GM12878 (cell line): ENCODE measurements around the gene GPC3. TPM values are rescaled to one million over a fixed set of nuclear protein-coding genes. Genes with fewer than 3 reads are reported as not detected.

Source experiments
- ATAC-seq: fragments of 200-7000 bp; cut with Tn5 transposase; 3 replicates; pipeline ENCODE4 v1.9.1; 2020; ENCODE audit warnings: mild to moderate bottlenecking, moderate library complexity
- BruUV-seq: library from RNA; stranded (reverse); fragments of 400-500 nt; replicated peaks from 2 replicates; lab custom pipeline; 2021; lab: Mats Ljungman, UMichigan
- CTCF ChIA-PET: fragments of 300-600 bp; sonication (Branson Sonifier 250); formaldehyde crosslinking; extraction: SDS; loops from one replicate; lab custom pipeline; 2021; ENCODE audit warnings: inconsistent platforms; lab: Yijun Ruan, JAX
- POLR2A ChIA-PET: fragments of 350-600 bp; formaldehyde crosslinking; extraction: SDS; loops from one replicate; lab custom pipeline; 2021; ENCODE audit warnings: inconsistent platforms; lab: Charles Lee
- RAD21 ChIA-PET: fragments of 300-600 bp; sonication (Branson Sonifier 250); formaldehyde crosslinking; loops from one replicate; lab custom pipeline; 2023; ENCODE audit warnings: antibody characterized with exemption; ENCODE audit not compliant: unreplicated experiment; lab: Charles Lee
- SMC1A ChIA-PET: fragments of 300-600 bp; sonication (Branson Sonifier 250); formaldehyde crosslinking; loops from one replicate; lab custom pipeline; 2023; ENCODE audit not compliant: unreplicated experiment, uncharacterized antibody; lab: Charles Lee
- DNase-seq: peaks from one replicate; pipeline ENCODE4 v3.0.0-alpha.2; 2011; ENCODE audit warnings: low read depth, low spot score
- FAIRE-seq: peaks from 3 replicates; lab custom pipeline; 2011; peaks lifted over from hg19 to GRCh38; lab: Jason Lieb, UNC
- H2AFZ ChIP-seq: 2 replicates; pipeline ENCODE4 v1.6.0; 2011; ENCODE audit warnings: low read depth, low read length, control low read depth; ENCODE audit not compliant: control insufficient read depth
- H3K27ac ChIP-seq: 2 replicates; pipeline ENCODE4 v1.5.1; 2011; ENCODE audit warnings: control low read depth; ENCODE audit not compliant: control insufficient read depth, insufficient read depth
- H3K27me3 ChIP-seq, 2 experiments: replicated peaks in 1 of 2; 2 replicates each; pipeline versions ENCODE4 v1.6.0 to v1.6.1; 2011; ENCODE audit warnings: low read length in 1 of 2; ENCODE audit not compliant: control insufficient read depth in 2 of 2, insufficient read depth in 2 of 2
- H3K36me3 ChIP-seq, 2 experiments: 2 replicates each; pipeline ENCODE4 v1.5.1; 2011; ENCODE audit warnings: low read length in 1 of 2; ENCODE audit not compliant: control insufficient read depth in 2 of 2, insufficient read depth in 2 of 2
- H3K4me1 ChIP-seq: 2 replicates; pipeline ENCODE4 v1.6.1; 2011; ENCODE audit warnings: mild to moderate bottlenecking, low read length, moderate library complexity, mixed read lengths; ENCODE audit not compliant: control insufficient read depth, insufficient read depth
- H3K4me2 ChIP-seq: 2 replicates; pipeline ENCODE4 v1.6.0; 2011; ENCODE audit warnings: control low read depth; ENCODE audit not compliant: control insufficient read depth, insufficient read depth
- H3K4me3 ChIP-seq: fragments of 200-600 bp; sonication (generic); 2 replicates; pipeline ENCODE4 v1.5.1; 2016
- H3K79me2 ChIP-seq: 2 replicates; pipeline ENCODE4 v1.6.0; 2011; ENCODE audit warnings: low read length; ENCODE audit not compliant: control insufficient read depth, insufficient read depth
- H3K9ac ChIP-seq: 2 replicates; pipeline ENCODE4 v1.8.0; 2011; ENCODE audit warnings: low read length, control low read depth, mixed read lengths; ENCODE audit not compliant: control insufficient read depth, insufficient read depth
- H3K9me3 ChIP-seq: replicated peaks from 3 replicates; pipeline ENCODE4 v1.5.1; 2011; ENCODE audit warnings: mild to moderate bottlenecking, low read length; ENCODE audit not compliant: control insufficient read depth, insufficient read depth
- H4K20me1 ChIP-seq: 2 replicates; pipeline ENCODE4 v1.6.0; 2011; ENCODE audit not compliant: control insufficient read depth, insufficient read depth
- ATF7 ChIP-seq: fragments of 450-650 bp; IDR thresholded peaks from 2 replicates; pipeline ENCODE4 v1.6.1; 2016; ENCODE audit warnings: low read depth, mild to moderate bottlenecking
- BCL11A ChIP-seq: IDR thresholded peaks from 2 replicates; pipeline ENCODE4 v1.6.1; 2011; ENCODE audit warnings: low read depth, low read length
- FOXM1 ChIP-seq: IDR thresholded peaks from 2 replicates; pipeline ENCODE4 v1.6.1; 2012; ENCODE audit warnings: low read depth, mild to moderate bottlenecking, inconsistent platforms, low read length, moderate library complexity
- IRF5 ChIP-seq: fragments of 450-650 bp; IDR thresholded peaks from 2 replicates; pipeline ENCODE4 v1.6.1; 2017; ENCODE audit warnings: borderline replicate concordance
- MYB ChIP-seq: fragments of 150-350 bp; IDR thresholded peaks from 2 replicates; pipeline ENCODE4 v1.6.1; 2014; ENCODE audit warnings: mild to moderate bottlenecking, low read depth, low read length, borderline replicate concordance
- NBN ChIP-seq: fragments of 450-650 bp; IDR thresholded peaks from 2 replicates; pipeline ENCODE4 v1.6.1; 2016
- PAX5 ChIP-seq: IDR thresholded peaks from 2 replicates; pipeline ENCODE4 v1.6.1; 2011; ENCODE audit warnings: low read depth, low read length, borderline replicate concordance
- SREBF2 ChIP-seq: IDR thresholded peaks from 2 replicates; pipeline ENCODE4 v1.6.1; 2012; ENCODE audit warnings: mild to moderate bottlenecking, low read length
- WGBS: methylation state at CpG from one replicate; pipeline ENCODE4 v1.1.6; 2016; ENCODE audit warnings: low lambda C conversion rate; ENCODE audit not compliant: insufficient replicate concordance, insufficient coverage; ENCODE audit errors: missing lambda C conversion rate; 5-methylcytosine and 5-hydroxymethylcytosine counted together
- in situ Hi-C: fragments of 300-500 bp; cut with MboI; formaldehyde crosslinking; loops from 9 replicates; pipeline ENCODE4 v1.14.3; 2018; ENCODE audit warnings: mixed read lengths
- intact Hi-C: fragments of 100-400 bp; cut with micrococcal nuclease; formaldehyde crosslinking; loops from one replicate; pipeline ENCODE4 v1.14.2; 2022; ENCODE audit not compliant: unreplicated experiment
- polyA plus RNA-seq, 11 experiments: library from polyadenylated mRNA; depleted of rRNA in 4 of 11; unstranded in 6 of 11; stranded (reverse) in 5 of 11; fragments of >200 nt; fragmentation: Nextera tagmentation in 4 of 11; fragmentation: Illumina TruSeq in 1 of 11; extraction: Ambion mirVana in 4 of 11; extraction: Trizol in 1 of 11; gene quantifications; 1 replicate in 1 of 11; 2 replicates in 10 of 11; pipeline versions ENCODE4 v1.2.1 to v1.2.3, GENCODE V29; 2011 to 2016; ENCODE audit warnings: inconsistent platforms in 2 of 11, missing spikeins in 2 of 11, low read depth in 1 of 11
- total RNA-seq, 4 experiments: library from RNA; depleted of rRNA in 3 of 4; stranded (reverse); fragments of >200 nt in 3 of 4; fragmentation: Illumina TruSeq in 1 of 4; extraction: Trizol in 1 of 4; gene quantifications; 2 replicates each; pipeline versions ENCODE4 v1.2.1 to v1.2.3, GENCODE V29; 2013 to 2021
- TF ChIP-seq, protein P1 (sequence below): fragments of 450-650 bp; IDR thresholded peaks from 2 replicates; pipeline ENCODE4 v1.6.1; 2016; ENCODE audit warnings: mild to moderate bottlenecking, moderate library complexity, borderline replicate concordance
- TF ChIP-seq, protein P2 (sequence below): fragments of 450-650 bp; formaldehyde crosslinking; IDR thresholded peaks from 2 replicates; pipeline ENCODE4 v1.4.0; 2020; ENCODE audit warnings: mild to moderate bottlenecking, moderate library complexity

The GPC3 gene
- total and polyA plus RNA-seq, 10 of the 15 experiments (the other 5 are each of a cell fraction or from before 2014, with no cell fraction given): 0.09 to 0.82 TPM; not detected in 8

- no peaks in the 10 kb centered on the region for H3K4me1 ChIP-seq
- FAIRE-seq: no peak
- CTCF ChIA-PET: interaction anchor here (0.6 kb wide), 1 partner anchor 412 kb away, joined by 3 read pairs; no protein-coding TSS in a partner anchor
- no peak overlapping the region for H3K4me3 ChIP-seq
- in situ Hi-C loops: no loop called here
- WGBS: 18% methylated on average over 2 of the region's 2 CpGs
- no peak for TF ChIP-seq IRF5
- TF ChIP-seq, protein P1, sequence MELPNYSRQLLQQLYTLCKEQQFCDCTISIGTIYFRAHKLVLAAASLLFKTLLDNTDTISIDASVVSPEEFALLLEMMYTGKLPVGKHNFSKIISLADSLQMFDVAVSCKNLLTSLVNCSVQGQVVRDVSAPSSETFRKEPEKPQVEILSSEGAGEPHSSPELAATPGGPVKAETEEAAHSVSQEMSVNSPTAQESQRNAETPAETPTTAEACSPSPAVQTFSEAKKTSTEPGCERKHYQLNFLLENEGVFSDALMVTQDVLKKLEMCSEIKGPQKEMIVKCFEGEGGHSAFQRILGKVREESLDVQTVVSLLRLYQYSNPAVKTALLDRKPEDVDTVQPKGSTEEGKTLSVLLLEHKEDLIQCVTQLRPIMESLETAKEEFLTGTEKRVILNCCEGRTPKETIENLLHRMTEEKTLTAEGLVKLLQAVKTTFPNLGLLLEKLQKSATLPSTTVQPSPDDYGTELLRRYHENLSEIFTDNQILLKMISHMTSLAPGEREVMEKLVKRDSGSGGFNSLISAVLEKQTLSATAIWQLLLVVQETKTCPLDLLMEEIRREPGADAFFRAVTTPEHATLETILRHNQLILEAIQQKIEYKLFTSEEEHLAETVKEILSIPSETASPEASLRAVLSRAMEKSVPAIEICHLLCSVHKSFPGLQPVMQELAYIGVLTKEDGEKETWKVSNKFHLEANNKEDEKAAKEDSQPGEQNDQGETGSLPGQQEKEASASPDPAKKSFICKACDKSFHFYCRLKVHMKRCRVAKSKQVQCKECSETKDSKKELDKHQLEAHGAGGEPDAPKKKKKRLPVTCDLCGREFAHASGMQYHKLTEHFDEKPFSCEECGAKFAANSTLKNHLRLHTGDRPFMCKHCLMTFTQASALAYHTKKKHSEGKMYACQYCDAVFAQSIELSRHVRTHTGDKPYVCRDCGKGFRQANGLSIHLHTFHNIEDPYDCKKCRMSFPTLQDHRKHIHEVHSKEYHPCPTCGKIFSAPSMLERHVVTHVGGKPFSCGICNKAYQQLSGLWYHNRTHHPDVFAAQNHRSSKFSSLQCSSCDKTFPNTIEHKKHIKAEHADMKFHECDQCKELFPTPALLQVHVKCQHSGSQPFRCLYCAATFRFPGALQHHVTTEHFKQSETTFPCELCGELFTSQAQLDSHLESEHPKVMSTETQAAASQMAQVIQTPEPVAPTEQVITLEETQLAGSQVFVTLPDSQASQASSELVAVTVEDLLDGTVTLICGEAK: no peak
- TF ChIP-seq, protein P2, sequence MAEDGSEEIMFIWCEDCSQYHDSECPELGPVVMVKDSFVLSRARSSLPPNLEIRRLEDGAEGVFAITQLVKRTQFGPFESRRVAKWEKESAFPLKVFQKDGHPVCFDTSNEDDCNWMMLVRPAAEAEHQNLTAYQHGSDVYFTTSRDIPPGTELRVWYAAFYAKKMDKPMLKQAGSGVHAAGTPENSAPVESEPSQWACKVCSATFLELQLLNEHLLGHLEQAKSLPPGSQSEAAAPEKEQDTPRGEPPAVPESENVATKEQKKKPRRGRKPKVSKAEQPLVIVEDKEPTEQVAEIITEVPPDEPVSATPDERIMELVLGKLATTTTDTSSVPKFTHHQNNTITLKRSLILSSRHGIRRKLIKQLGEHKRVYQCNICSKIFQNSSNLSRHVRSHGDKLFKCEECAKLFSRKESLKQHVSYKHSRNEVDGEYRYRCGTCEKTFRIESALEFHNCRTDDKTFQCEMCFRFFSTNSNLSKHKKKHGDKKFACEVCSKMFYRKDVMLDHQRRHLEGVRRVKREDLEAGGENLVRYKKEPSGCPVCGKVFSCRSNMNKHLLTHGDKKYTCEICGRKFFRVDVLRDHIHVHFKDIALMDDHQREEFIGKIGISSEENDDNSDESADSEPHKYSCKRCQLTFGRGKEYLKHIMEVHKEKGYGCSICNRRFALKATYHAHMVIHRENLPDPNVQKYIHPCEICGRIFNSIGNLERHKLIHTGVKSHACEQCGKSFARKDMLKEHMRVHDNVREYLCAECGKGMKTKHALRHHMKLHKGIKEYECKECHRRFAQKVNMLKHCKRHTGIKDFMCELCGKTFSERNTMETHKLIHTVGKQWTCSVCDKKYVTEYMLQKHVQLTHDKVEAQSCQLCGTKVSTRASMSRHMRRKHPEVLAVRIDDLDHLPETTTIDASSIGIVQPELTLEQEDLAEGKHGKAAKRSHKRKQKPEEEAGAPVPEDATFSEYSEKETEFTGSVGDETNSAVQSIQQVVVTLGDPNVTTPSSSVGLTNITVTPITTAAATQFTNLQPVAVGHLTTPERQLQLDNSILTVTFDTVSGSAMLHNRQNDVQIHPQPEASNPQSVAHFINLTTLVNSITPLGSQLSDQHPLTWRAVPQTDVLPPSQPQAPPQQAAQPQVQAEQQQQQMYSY (CRISPR knock-in tag): no peak
- no peak for TF ChIP-seq NBN
- no peak for TF ChIP-seq ATF7
- TF ChIP-seq FOXM1: no peak
- no peak for TF ChIP-seq BCL11A
- no peak for TF ChIP-seq PAX5
- no peak for TF ChIP-seq MYB
- TF ChIP-seq SREBF2: no peak
- TF ChIP-seq, all 136 proteins: peak for 0
- intact Hi-C loops: no loop called here
- no peaks in the 10 kb centered on the region for H3K27me3 ChIP-seq
- H3K79me2 ChIP-seq: no peaks in the 10 kb centered on the region
- ATAC-seq (no peak), DNase-seq (no peak)
- H3K27ac ChIP-seq: no peak overlapping the region
- POLR2A ChIA-PET: no interaction called here
- SMC1A ChIA-PET: interaction anchor here (0.8 kb wide), 1 partner anchor 10 kb away, joined by 3 read pairs; no protein-coding TSS in a partner anchor
- H4K20me1 ChIP-seq: no peaks in the 10 kb centered on the region
- no peaks in the 10 kb centered on the region for H3K36me3 ChIP-seq
- H2AFZ ChIP-seq: no peak overlapping the region
- RAD21 ChIA-PET: no interaction called here
- no peak overlapping the region for H3K4me2 ChIP-seq
- no peaks in the 10 kb centered on the region for H3K9me3 ChIP-seq
- BruUV-seq: no TSS peak
- no peak overlapping the region for H3K9ac ChIP-seq
Observed at GRCh38 chrX:133608406-133608805, 377.0 kb downstream of the GPC3 start.
